Neural cell (in vitro differentiated cells): ENCODE data around the gene CFAP52.

ENCODE experiments used
- CTCF ChIP-seq: fragments of 450-650 bp; IDR thresholded peaks from 2 replicates; pipeline ENCODE4 v1.5.1; 2014; ENCODE audit warnings: antibody characterized with exemption, mild to moderate bottlenecking, moderate library complexity; ENCODE audit not compliant: poor library complexity, severe bottlenecking
- SMC3 ChIP-seq: fragments of 450-650 bp; conservative IDR thresholded peaks from 2 replicates; pipeline ENCODE4 v1.6.1; 2014; ENCODE audit warnings: antibody characterized with exemption, mild to moderate bottlenecking, moderate library complexity; ENCODE audit not compliant: poor library complexity

GRCh38 chr17:9538626-9539025 lies 37.8 kb upstream of the CFAP52 start:
- TF ChIP-seq CTCF, result no peak
- no peak for TF ChIP-seq SMC3
